ENCODE results near the gene RCBTB1.

DNA sequence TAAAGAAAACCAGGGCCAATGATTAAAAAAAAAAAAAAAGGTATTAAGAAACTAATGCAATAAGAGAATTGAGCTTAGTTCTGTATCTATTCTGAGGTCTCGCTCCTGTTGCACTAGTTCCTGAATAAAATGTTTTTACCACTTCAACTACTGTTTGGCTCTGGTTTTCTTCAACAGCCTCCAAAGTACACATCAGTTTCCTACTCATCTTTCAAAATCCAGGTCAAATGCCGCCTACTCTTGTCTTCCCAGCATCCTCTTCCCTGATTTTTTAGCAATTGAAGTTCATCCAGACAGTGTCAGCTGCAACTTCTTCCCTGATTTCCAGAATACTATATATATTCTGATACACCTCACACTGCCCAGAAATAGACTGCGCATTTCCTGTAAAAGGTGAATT is 1.4 kb upstream of the RCBTB1 start:
- TF ChIP-seq POLR2A (IDR thresholded peaks at IDR 0.05; ENCODE audit: low read length) = no peak
- TF ChIP-seq GATA1 (IDR thresholded peaks at IDR 0.05; ENCODE audit: low read depth, low read length) = no peak
